Esophagus squamous epithelium (tissue), 4 donors: ENCODE measurements around the gene NBPF15.
"Not testable (repeated sequence)": the region's sequence is repeated elsewhere in the genome, so short reads cannot be mapped to it uniquely, and the experiment has no call there.

ENCODE experiments used
- POLR2A ChIP-seq, 4 donors: fragments of 450-650 bp; IDR thresholded peaks; one replicate each; pipeline ENCODE4 v1.6.1; 2017; ENCODE audit warnings: antibody characterized with exemption in 4 of 4, mild to moderate bottlenecking in 4 of 4, moderate library complexity in 3 of 4
- TF ChIP-seq, protein P1 (sequence below), 6 experiments: fragments of 450-650 bp in 4 of 6; fragments of 200-600 bp in 2 of 6; sonication (generic) in 2 of 6; IDR thresholded peaks; one replicate each; pipeline ENCODE4 v1.5.1; 2016 to 2019; ENCODE audit warnings: antibody characterized with exemption in 6 of 6, mild to moderate bottlenecking in 4 of 6, moderate library complexity in 4 of 6

GRCh38 chr1:144490394-144490793 lies 28.9 kb upstream of the NBPF15 start:
- TF ChIP-seq, protein P1, sequence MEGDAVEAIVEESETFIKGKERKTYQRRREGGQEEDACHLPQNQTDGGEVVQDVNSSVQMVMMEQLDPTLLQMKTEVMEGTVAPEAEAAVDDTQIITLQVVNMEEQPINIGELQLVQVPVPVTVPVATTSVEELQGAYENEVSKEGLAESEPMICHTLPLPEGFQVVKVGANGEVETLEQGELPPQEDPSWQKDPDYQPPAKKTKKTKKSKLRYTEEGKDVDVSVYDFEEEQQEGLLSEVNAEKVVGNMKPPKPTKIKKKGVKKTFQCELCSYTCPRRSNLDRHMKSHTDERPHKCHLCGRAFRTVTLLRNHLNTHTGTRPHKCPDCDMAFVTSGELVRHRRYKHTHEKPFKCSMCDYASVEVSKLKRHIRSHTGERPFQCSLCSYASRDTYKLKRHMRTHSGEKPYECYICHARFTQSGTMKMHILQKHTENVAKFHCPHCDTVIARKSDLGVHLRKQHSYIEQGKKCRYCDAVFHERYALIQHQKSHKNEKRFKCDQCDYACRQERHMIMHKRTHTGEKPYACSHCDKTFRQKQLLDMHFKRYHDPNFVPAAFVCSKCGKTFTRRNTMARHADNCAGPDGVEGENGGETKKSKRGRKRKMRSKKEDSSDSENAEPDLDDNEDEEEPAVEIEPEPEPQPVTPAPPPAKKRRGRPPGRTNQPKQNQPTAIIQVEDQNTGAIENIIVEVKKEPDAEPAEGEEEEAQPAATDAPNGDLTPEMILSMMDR (IDR thresholded peaks at IDR 0.05) = not testable (repeated sequence)
- not testable (repeated sequence) for TF ChIP-seq POLR2A (IDR thresholded peaks at IDR 0.05)
